B cell (primary cell): Measurements from ENCODE around the gene HHAT. TPM values are rescaled to one million over a fixed set of nuclear protein-coding genes. Genes with fewer than 3 reads are reported as not detected.

Source experiments
- ATAC-seq: fragments of 200-7000 bp; cut with Tn5 transposase; one replicate; pipeline ENCODE4 v1.10.0; 2021; ENCODE audit warnings: low read depth, mild to moderate bottlenecking, moderate number of reproducible peaks, moderate library complexity
- CTCF ChIA-PET: fragments of 350-600 bp; sonication (Branson Sonifier 250); formaldehyde crosslinking; loops from one replicate; lab custom pipeline; 2021; ENCODE audit warnings: antibody characterized with exemption, inconsistent platforms; lab: Charles Lee
- POLR2A ChIA-PET: fragments of 350-600 bp; sonication (Branson Sonifier 250); formaldehyde crosslinking; loops from one replicate; lab custom pipeline; 2021; ENCODE audit warnings: antibody characterized with exemption; lab: Charles Lee
- DNase-seq: peaks from one replicate; pipeline ENCODE4 v3.0.0; 2013
- H2AFZ ChIP-seq: 2 replicates; pipeline ENCODE4 v1.6.1; 2012; ENCODE audit warnings: mild to moderate bottlenecking, low read depth, low read length; ENCODE audit not compliant: insufficient read depth, poor library complexity, severe bottlenecking
- H3K27ac ChIP-seq, 2 donors: 1 replicate in 1 of 2; 2 replicates in 1 of 2; pipeline ENCODE4 v1.5.1; 2012 to 2013; ENCODE audit warnings: low read length in 2 of 2, mild to moderate bottlenecking in 2 of 2, moderate library complexity in 1 of 2
- H3K27me3 ChIP-seq, 4 experiments: fragments of 200-600 bp in 1 of 4; sonication (generic) in 1 of 4; replicated peaks in 1 of 4; 1 replicate in 2 of 4; 2 replicates in 2 of 4; pipeline versions ENCODE4 v1.6.1 to v1.7.0; 2013 to 2016; ENCODE audit warnings: low read length in 3 of 4, mild to moderate bottlenecking in 2 of 4, mixed read lengths in 1 of 4, moderate library complexity in 1 of 4; ENCODE audit not compliant: insufficient read depth in 4 of 4, control insufficient read depth in 3 of 4; ENCODE audit errors: control extremely low read depth in 1 of 4
- H3K36me3 ChIP-seq, 2 experiments: replicated peaks in 1 of 2; 1 replicate in 1 of 2; 2 replicates in 1 of 2; pipeline versions ENCODE4 v1.6.1 to v1.7.1; 2013; ENCODE audit warnings: low read length in 1 of 2; ENCODE audit not compliant: insufficient read depth in 2 of 2, control insufficient read depth in 1 of 2; ENCODE audit errors: control extremely low read depth in 1 of 2, extremely low read depth in 1 of 2
- H3K4me1 ChIP-seq, 2 donors: fragments of 200-600 bp in 1 of 2; sonication (generic) in 1 of 2; 1 replicate in 1 of 2; 2 replicates in 1 of 2; pipeline versions ENCODE4 v1.5.1 to v1.6.1; 2013 to 2017; ENCODE audit warnings: low read length in 2 of 2; ENCODE audit not compliant: control insufficient read depth in 2 of 2, insufficient read depth in 2 of 2
- H3K4me2 ChIP-seq: replicated peaks from 2 replicates; pipeline ENCODE3; 2012; ENCODE audit warnings: mild to moderate bottlenecking, low read depth, low read length; ENCODE audit not compliant: poor library complexity, severe bottlenecking
- H3K4me3 ChIP-seq, 5 experiments: fragments of 200-600 bp in 1 of 5; sonication (generic) in 1 of 5; 1 replicate in 3 of 5; 2 replicates in 2 of 5; pipeline versions ENCODE4 v1.5.1 to v1.7.0; 2011 to 2016; ENCODE audit warnings: low read length in 4 of 5, mild to moderate bottlenecking in 4 of 5, low read depth in 2 of 5, control low read depth in 1 of 5, moderate library complexity in 1 of 5; ENCODE audit not compliant: insufficient read depth in 1 of 5; ENCODE audit errors: control extremely low read depth in 1 of 5, extremely low read depth in 1 of 5
- H3K79me2 ChIP-seq: fragments of 200-600 bp; sonication (generic); one replicate; pipeline ENCODE4 v1.6.0; 2016; ENCODE audit warnings: low read length; ENCODE audit not compliant: control insufficient read depth, insufficient read depth
- H3K9ac ChIP-seq: fragments of 200-600 bp; sonication (generic); 2 replicates; pipeline ENCODE4 v1.6.1; 2017; ENCODE audit warnings: mild to moderate bottlenecking, low read length, moderate library complexity
- H3K9me3 ChIP-seq, 3 donors: one replicate each; pipeline versions ENCODE4 v1.6.1 to v1.7.1; 2013; ENCODE audit warnings: low read length in 2 of 3; ENCODE audit not compliant: control insufficient read depth in 2 of 3, insufficient read depth in 1 of 3; ENCODE audit errors: control extremely low read depth in 1 of 3
- H4K20me1 ChIP-seq: 2 replicates; pipeline ENCODE4 v1.6.0; 2012; ENCODE audit warnings: mild to moderate bottlenecking, low read length; ENCODE audit not compliant: insufficient read depth, control insufficient read depth, poor library complexity, severe bottlenecking
- H3K27ac Mint-ChIP-seq: one replicate; pipeline ENCODE4 v1.8.0; 2021; ENCODE audit warnings: mixed read lengths
- H3K27me3 Mint-ChIP-seq: one replicate; pipeline ENCODE4 v1.8.0; 2021; ENCODE audit warnings: mixed read lengths
- H3K4me1 Mint-ChIP-seq: one replicate; pipeline ENCODE4 v1.8.0; 2021; ENCODE audit warnings: mixed read lengths
- H3K4me3 Mint-ChIP-seq: one replicate; pipeline ENCODE4 v1.8.0; 2021; ENCODE audit warnings: mixed read lengths
- H3K9me3 Mint-ChIP-seq: one replicate; pipeline ENCODE4 v1.8.0; 2022; ENCODE audit warnings: mixed read lengths; ENCODE audit not compliant: insufficient read depth
- CTCF ChIP-seq: fragments of 200-600 bp; IDR thresholded peaks from one replicate; pipeline ENCODE4 v1.8.0; 2022; ENCODE audit warnings: antibody characterized with exemption, mild to moderate bottlenecking
- EZH2 ChIP-seq: IDR thresholded peaks from 2 replicates; pipeline ENCODE4 v1.6.1; 2012; ENCODE audit warnings: borderline replicate concordance, low read depth, mild to moderate bottlenecking, moderate library complexity, low read length; ENCODE audit not compliant: insufficient read depth, poor library complexity, severe bottlenecking
- WGBS: methylation state at CpG from one replicate; pipeline ENCODE4 v1.1.5; 2013; ENCODE audit warnings: missing lambda C conversion rate; ENCODE audit not compliant: insufficient coverage; 5-methylcytosine and 5-hydroxymethylcytosine counted together
- intact Hi-C: fragments of 100-400 bp; cut with micrococcal nuclease; formaldehyde crosslinking; loops from one replicate; pipeline ENCODE4 v1.10.0; 2022
- polyA plus RNA-seq: library from polyadenylated mRNA; depleted of rRNA; stranded (reverse); fragments of >200 nt; gene quantifications from 2 replicates; pipeline ENCODE4 v1.2.3, GENCODE V29; 2012
- total RNA-seq, 2 donors: library from RNA; stranded (reverse); fragments of 120-200 nt in 1 of 2; gene quantifications; 1 replicate in 1 of 2; 2 replicates in 1 of 2; pipeline versions ENCODE4 v1.2.3 to v1.2.4, GENCODE V29; 2013 to 2022

HHAT gene
- total and polyA plus RNA-seq, 2 donors (not counting 1 experiment from before 2014, with no cell fraction given), result 4.0 to 28.2 TPM

DNA sequence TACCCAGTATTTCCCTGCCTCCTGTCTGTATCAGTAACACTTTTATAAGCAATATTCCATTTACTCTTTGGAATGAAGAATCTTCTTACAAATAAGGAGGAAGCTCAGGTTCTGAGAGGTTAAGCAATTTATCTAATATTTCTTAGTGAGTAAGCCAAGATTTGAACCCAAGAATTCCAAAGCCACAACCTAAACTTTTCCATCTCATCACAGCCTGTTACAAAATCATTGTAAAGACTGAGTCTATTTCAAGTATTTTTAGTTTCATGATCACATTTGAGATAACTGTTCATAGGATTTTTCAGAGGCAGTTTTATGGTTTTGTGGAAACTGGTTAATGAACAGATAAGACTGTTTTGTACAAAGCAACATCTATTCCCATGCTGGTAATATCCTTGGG lies 29.8 kb upstream of the HHAT start:
- Histone ChIP-seq H3K9ac (no peak overlapping the region), H3K4me2 (no peak overlapping the region), H3K27ac (no peak overlapping the region), H3K79me2 (no peaks in the 10 kb centered on the region), H3K27me3 (peaks cover 0 to 15% (median 0%) of the 10 kb centered on the region in 4 experiments), H3K4me1 (no peaks in the 10 kb centered on the region), H3K9me3 (no peaks in the 10 kb centered on the region), H3K36me3 (no peaks in the 10 kb centered on the region), H4K20me1 (no peaks in the 10 kb centered on the region), H2AFZ (no peak overlapping the region), H3K4me3 (no peak overlapping the region)
- H3K4me1 Mint-ChIP-seq, result no peaks in the 10 kb centered on the region
- intact Hi-C loops, result no loop called here
- H3K4me3 Mint-ChIP-seq, result no peak overlapping the region
- no peak for ATAC-seq
- H3K27ac Mint-ChIP-seq, result no peak overlapping the region
- H3K27me3 Mint-ChIP-seq, result peaks cover 46% of the 10 kb centered on the region
- TF ChIP-seq CTCF (no peak), EZH2 (no peak)
- ChIA-PET CTCF (interaction anchor here (1.5 kb wide), 1 partner anchor 12 kb away, joined by 4 read pairs; no protein-coding TSS in a partner anchor), POLR2A (no interaction called here)
- no peaks in the 10 kb centered on the region for H3K9me3 Mint-ChIP-seq
- DNase-seq, result no peak

- no peak overlapping the region for H2AFZ ChIP-seq
- no peak for DNase-seq
- no peaks in the 10 kb centered on the region for H3K9me3 ChIP-seq
- TF ChIP-seq EZH2 (no peak), CTCF (no peak)
- intact Hi-C loops, result no loop called here
- H3K27ac ChIP-seq, result no peak overlapping the region
- no peaks in the 10 kb centered on the region for H3K79me2 ChIP-seq
- H3K4me3 ChIP-seq, result no peak overlapping the region
- H3K9ac ChIP-seq, result no peak overlapping the region
- H3K36me3 ChIP-seq, result no peaks in the 10 kb centered on the region
- no peak for ATAC-seq
- H3K4me2 ChIP-seq, result no peak overlapping the region
- Mint-ChIP-seq H3K9me3 (no peaks in the 10 kb centered on the region), H3K4me1 (no peaks in the 10 kb centered on the region), H3K4me3 (no peak overlapping the region), H3K27ac (peak overlapping the region; percentile 54), H3K27me3 (peaks cover 42% of the 10 kb centered on the region)
- H3K27me3 ChIP-seq, result peaks cover 0 to 12% (median 0%) of the 10 kb centered on the region in 4 experiments
- 100% methylated on average over 3 of the region's 5 CpGs for WGBS
- no peaks in the 10 kb centered on the region for H4K20me1 ChIP-seq
- ChIA-PET CTCF (interaction anchor here (1.5 kb wide), 1 partner anchor 11 kb away, joined by 4 read pairs; no protein-coding TSS in a partner anchor), POLR2A (interaction anchor here (0.7 kb wide), 1 partner anchor 157 kb away, joined by 7 read pairs; no protein-coding TSS in a partner anchor)
- no peaks in the 10 kb centered on the region for H3K4me1 ChIP-seq
Measured at GRCh38 chr1:210299501-210299900, 29.2 kb upstream of the HHAT start.
